GM12865 (cell line): ENCODE measurements around the gene CEP131.
A peak's percentile ranks its signal among the peaks of the same experiment; 100 is the strongest.

Source experiments
- DNase-seq: peaks from one replicate; pipeline ENCODE4 v3.0.0; 2010; ENCODE audit warnings: low read depth
- H3K4me3 ChIP-seq: 2 replicates; pipeline ENCODE4 v1.5.1; 2011; ENCODE audit warnings: mild to moderate bottlenecking, low read depth, low read length, control low read depth
- TF ChIP-seq, protein P1 (sequence below): IDR thresholded peaks from 2 replicates; pipeline ENCODE4 v1.5.1; 2011; ENCODE audit warnings: low read length, control low read depth, low read depth, inconsistent platforms; ENCODE audit not compliant: insufficient read depth; ENCODE audit errors: missing control alignments

The CEP131 gene

DNA sequence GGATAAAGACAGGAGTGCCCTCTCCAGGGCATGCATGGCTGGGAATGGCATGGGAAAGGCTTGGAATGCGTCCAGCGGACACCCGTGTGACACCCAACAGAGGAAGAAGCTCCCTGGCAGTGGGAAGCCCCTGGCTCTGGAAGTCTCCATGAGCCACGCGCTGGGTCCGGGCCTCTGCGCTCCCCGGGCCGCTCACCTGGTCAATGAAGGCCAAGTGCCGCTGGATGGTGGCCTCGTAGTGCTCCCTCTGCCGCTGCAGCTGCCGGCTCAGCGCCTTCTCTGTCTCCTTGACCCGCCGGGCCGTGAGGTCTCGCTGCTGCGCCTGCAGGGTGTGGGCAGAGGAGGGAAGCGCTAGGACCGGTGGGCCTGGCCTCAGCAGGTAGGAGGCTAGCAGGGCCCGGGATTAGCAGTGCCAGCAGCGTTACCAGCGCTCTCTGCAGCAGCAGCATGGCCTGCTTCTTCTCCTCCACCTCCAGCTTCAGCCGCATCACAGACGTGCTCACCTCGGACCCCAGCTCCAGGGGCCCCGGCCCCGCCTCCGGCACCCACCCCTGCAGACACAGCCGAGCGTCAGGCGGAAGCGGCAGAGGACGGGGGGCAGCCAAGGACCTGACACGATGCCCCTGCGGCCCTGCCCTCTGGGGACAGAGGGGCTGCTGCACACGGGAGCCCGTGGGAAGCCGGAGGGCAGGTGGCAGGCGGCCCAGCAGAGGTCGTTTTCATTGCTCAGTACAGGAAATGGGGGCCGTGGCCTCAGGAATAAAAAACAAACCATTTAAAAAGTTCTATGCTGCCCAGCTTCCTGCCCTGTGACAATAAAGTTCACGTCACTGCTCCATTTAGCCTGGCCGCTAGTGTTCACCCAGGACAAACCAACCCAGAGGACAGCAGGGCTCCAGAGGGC is 26.0 kb downstream of the CEP131 start:
- DNase-seq, result no peak
- TF ChIP-seq, protein P1, sequence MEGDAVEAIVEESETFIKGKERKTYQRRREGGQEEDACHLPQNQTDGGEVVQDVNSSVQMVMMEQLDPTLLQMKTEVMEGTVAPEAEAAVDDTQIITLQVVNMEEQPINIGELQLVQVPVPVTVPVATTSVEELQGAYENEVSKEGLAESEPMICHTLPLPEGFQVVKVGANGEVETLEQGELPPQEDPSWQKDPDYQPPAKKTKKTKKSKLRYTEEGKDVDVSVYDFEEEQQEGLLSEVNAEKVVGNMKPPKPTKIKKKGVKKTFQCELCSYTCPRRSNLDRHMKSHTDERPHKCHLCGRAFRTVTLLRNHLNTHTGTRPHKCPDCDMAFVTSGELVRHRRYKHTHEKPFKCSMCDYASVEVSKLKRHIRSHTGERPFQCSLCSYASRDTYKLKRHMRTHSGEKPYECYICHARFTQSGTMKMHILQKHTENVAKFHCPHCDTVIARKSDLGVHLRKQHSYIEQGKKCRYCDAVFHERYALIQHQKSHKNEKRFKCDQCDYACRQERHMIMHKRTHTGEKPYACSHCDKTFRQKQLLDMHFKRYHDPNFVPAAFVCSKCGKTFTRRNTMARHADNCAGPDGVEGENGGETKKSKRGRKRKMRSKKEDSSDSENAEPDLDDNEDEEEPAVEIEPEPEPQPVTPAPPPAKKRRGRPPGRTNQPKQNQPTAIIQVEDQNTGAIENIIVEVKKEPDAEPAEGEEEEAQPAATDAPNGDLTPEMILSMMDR, result no peak
- H3K4me3 ChIP-seq, result no peak overlapping the region

DNA sequence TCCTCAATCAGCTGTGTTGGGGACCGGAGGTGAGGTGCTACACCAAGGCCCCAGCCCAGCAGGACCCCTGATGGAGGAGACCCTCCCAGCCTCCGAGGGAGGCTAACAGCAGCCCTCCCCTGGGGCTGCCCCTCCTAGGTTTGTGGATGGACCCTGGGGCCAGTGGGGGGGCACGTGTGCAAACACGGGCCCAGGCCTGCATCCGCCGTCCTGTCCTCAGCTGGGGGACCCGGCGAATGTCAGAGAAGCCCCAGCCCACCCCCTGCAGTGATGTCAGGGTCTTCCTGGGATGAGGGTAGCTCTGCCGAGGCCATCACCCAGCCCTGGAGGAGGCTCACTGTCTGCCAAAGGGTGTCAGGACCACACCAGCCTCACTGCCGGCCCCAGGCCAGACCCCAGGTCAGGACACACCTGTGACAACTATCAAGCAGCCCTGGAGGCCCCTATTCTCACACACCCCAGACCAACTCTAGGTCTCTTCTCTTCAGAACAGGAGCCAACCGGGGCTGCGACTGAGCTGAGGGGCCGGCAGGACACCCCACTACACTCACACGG is 26.7 kb downstream of the CEP131 start:
- DNase-seq, result no peak
- no peak overlapping the region for H3K4me3 ChIP-seq
- TF ChIP-seq, protein P1, result no peak

DNA sequence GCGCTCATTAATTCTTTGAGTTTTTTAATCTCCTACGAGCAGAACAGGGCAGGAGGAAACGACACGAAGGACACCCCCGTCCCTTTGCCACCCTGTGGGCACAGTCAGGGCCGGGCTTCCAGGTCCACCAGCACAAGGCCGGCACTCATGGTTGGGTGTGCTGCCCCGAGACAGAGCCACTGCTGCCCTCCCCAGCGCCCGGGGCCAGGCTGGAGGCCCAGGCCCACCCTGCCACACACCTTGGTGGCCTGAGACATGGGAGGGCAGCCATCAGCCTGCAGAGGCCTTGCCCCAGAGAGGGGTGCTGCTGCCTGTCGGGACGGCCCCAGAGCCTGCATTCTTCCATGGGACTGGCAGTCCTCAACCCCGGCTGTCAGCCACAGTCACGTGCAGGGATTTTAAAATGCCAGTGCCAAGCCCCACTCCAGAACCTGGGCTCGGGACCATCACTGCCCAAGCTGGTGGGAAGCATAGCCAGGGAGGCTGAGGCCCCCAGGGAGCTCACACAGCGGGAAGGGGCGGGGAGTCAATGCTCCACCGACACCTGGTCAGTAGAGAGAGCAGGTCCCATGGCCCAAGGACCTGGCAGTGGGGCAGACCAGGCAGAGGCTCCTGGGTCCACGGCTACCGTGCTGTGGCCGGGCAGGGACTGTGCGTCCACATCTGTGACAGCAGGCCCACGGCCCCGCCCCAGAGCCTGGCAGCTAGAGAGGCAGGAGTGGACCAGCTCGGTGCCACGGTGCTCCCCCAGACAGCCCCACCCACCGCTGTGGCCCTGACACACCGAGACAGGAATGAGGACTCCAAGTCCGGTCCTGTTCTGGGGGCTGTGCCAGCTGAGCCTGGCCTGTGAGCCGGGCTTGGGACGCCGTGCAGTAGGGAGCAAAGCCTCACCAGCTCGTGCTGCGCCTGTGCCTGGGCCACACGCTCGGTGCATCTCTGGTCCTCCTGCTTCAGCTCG is 27.5 kb downstream of the CEP131 start:
- no peak for DNase-seq
- TF ChIP-seq, protein P1, result no peak
- H3K4me3 ChIP-seq, result no peak overlapping the region

DNA sequence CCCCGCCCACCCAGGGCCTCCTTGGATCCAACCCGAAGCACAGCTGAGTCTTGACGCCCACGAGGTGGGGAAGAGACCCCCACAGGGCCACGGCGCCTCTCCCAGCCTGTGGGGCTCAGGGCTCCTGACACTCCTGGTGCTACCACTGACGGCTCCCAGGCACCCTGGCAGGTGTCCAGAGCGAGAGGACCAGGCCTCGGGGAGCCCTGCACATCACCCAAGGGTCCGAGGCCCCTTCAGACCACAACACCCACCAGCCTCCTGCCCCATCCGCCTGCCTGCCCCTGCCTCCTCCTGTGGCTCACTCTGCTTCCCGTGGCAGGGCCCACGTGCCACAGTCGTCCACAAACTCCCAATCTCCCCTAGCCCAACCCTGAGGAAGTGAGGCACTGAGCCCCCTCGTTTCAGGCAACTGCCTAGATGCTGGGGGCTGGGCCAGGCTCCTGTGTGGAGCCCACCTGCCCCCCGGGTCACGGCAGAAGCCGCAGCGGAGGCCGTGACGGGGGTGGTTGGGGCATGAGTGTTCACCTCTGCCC is 28.5 kb downstream of the CEP131 start:
- H3K4me3 ChIP-seq, result no peak overlapping the region
- TF ChIP-seq, protein P1, result no peak
- no peak for DNase-seq

DNA sequence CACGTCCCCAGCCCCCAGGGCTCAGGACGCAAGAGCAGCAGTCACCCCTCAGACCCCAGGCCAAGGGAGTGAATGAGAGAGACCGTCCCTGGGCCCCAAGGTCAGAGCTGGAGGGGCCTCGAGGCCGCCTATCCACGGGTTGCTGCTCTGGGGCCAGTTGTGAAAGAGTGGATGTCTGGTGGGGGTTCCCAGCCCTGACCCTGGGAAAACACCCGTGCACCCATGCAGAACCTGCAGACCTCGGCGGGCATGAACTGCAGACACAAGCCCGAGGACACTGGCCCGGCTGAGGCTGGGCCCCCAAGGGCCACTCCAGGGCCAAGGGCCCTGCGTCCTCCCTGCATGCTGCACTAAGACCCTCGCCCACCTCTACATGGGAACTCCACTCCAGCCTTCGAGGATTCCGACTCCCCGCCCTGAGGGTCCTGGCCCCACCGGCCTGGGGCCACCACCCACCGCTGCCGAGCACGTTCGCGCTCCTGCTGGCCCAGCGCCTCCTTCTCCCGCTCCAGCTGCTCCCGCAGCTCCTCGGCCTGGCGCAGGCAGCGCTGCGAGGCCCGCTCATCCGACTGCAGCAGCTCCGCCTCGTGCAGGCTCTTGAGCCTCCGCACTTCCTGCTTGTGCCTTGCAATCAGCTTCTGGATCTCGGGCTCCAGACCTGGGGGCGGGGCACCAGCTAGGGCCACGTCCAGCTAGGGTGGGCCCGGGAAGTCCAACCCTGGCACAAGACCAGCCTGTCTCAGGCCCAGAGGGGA is 29.1 kb downstream of the CEP131 start:
- H3K4me3 ChIP-seq, result no peak overlapping the region
- TF ChIP-seq, protein P1, result no peak
- peak; percentile 38 for DNase-seq

DNA sequence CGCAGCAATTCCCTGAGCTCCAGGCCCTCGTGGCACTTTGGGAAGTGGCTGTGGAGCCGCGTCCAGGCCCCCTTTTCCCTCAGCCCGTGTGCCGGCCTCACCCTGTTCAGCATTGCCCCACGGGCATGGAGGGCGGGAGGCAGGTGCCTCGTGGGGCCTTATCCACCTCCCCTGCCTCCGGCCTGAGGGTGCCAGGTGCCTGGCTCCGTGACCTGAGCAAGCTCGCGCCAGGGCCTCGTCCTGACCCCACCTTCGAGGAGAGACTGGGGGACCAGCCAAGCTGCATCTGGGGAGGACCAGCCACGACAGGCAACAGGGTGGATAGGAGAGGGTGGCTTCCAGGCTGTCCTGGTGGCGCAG is 29.7 kb downstream of the CEP131 start:
- TF ChIP-seq, protein P1, result no peak
- no peak overlapping the region for H3K4me3 ChIP-seq
- no peak for DNase-seq
